ENCODE data around the gene TTLL5.

The TTLL5 gene

DNA sequence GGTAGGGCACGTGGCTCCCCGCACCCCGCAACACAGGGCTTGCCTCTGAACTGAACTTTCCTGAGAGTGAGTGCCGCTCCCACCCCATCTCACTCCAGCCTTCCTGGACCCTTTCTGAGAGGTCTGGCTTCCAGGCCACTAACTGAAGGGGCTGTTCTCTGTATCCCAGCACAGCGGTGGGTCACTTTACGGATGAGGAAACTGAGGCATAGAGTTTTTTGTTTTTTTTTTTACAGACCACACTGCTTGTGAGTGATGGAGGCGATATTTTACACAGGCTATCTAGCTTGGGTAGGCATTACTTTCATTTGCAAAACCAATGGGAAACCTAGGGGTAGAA is 321.9 kb downstream of the TTLL5 start:
- TF ChIP-seq USF1 (IDR thresholded peaks at IDR 0.05): 0 out of 2 replicates have a peak, but pooled peaks have one; percentile 12
- no peak for TF ChIP-seq CEBPB (IDR thresholded peaks at IDR 0.05)

- TF ChIP-seq CEBPB (IDR thresholded peaks at IDR 0.05) (no peak), FOXM1 (IDR thresholded peaks at IDR 0.05; ENCODE audit: borderline replicate concordance, low read depth) (no peak), MAX (IDR thresholded peaks at IDR 0.05) (no peak), TAF1 (IDR thresholded peaks at IDR 0.05; ENCODE audit: low read depth) (no peak), TEAD4 (IDR thresholded peaks at IDR 0.05) (no peak), ZBTB7A (IDR thresholded peaks at IDR 0.05; ENCODE audit: low read depth) (no peak), YY1 (IDR thresholded peaks at IDR 0.05; ENCODE audit: low read depth) (no peak), RAD21 (IDR thresholded peaks at IDR 0.05; ENCODE audit: low read depth) (no peak), REST (IDR thresholded peaks at IDR 0.05; ENCODE audit: low read depth) (no peak), TCF12 (IDR thresholded peaks at IDR 0.05; ENCODE audit: low read depth) (no peak), USF1 (IDR thresholded peaks at IDR 0.05) (no peak), EGR1 (IDR thresholded peaks at IDR 0.05) (no peak), CREB1 (IDR thresholded peaks at IDR 0.05; ENCODE audit: low read depth) (no peak), EP300 (IDR thresholded peaks at IDR 0.05; ENCODE audit: borderline replicate concordance) (no peak), NFIC (IDR thresholded peaks at IDR 0.05) (no peak)
These were observed 323.6 kb downstream of the TTLL5 start for GRCh38 chr14:75984674-75985073.

- TF ChIP-seq CREB1 (IDR thresholded peaks at IDR 0.05; ENCODE audit: low read depth): peak; percentile 68
- no peak for TF ChIP-seq ZBTB7A (IDR thresholded peaks at IDR 0.05; ENCODE audit: low read depth)
- peak; percentile 55; the same call in 1 of the 2 replicates for TF ChIP-seq MAX (IDR thresholded peaks at IDR 0.05)
- TF ChIP-seq RAD21 (IDR thresholded peaks at IDR 0.05; ENCODE audit: low read depth): no peak
- TF ChIP-seq YY1 (IDR thresholded peaks at IDR 0.05; ENCODE audit: low read depth): peak; percentile 61; the same call in 1 of the 2 replicates
- TF ChIP-seq TAF1 (IDR thresholded peaks at IDR 0.05; ENCODE audit: low read depth): peak; percentile 50; the same call in 1 of the 2 replicates
These were observed 324.8 kb downstream of the TTLL5 start, which contains the start of gene IFT43 for GRCh38 chr14:75985618-75986438. Gene IFT43, plus strand, starts transcription at chr14:75985763. Its CDS starts 24 bp downstream, at chr14:75985787.

- TF ChIP-seq REST (IDR thresholded peaks at IDR 0.05; ENCODE audit: low read depth) (no peak), NFIC (IDR thresholded peaks at IDR 0.05) (no peak), TEAD4 (IDR thresholded peaks at IDR 0.05) (no peak), YY1 (IDR thresholded peaks at IDR 0.05; ENCODE audit: low read depth) (no peak), EGR1 (IDR thresholded peaks at IDR 0.05) (no peak), USF1 (IDR thresholded peaks at IDR 0.05) (no peak), CREB1 (IDR thresholded peaks at IDR 0.05; ENCODE audit: low read depth) (no peak), CEBPB (IDR thresholded peaks at IDR 0.05) (no peak), TAF1 (IDR thresholded peaks at IDR 0.05; ENCODE audit: low read depth) (no peak), ZBTB7A (IDR thresholded peaks at IDR 0.05; ENCODE audit: low read depth) (no peak), EP300 (IDR thresholded peaks at IDR 0.05; ENCODE audit: borderline replicate concordance) (no peak), RAD21 (IDR thresholded peaks at IDR 0.05; ENCODE audit: low read depth) (no peak), TCF12 (IDR thresholded peaks at IDR 0.05; ENCODE audit: low read depth) (no peak), FOXM1 (IDR thresholded peaks at IDR 0.05; ENCODE audit: borderline replicate concordance, low read depth) (no peak), MAX (IDR thresholded peaks at IDR 0.05) (no peak)
These were observed 325.4 kb downstream of the TTLL5 start for GRCh38 chr14:75986439-75986765.

DNA sequence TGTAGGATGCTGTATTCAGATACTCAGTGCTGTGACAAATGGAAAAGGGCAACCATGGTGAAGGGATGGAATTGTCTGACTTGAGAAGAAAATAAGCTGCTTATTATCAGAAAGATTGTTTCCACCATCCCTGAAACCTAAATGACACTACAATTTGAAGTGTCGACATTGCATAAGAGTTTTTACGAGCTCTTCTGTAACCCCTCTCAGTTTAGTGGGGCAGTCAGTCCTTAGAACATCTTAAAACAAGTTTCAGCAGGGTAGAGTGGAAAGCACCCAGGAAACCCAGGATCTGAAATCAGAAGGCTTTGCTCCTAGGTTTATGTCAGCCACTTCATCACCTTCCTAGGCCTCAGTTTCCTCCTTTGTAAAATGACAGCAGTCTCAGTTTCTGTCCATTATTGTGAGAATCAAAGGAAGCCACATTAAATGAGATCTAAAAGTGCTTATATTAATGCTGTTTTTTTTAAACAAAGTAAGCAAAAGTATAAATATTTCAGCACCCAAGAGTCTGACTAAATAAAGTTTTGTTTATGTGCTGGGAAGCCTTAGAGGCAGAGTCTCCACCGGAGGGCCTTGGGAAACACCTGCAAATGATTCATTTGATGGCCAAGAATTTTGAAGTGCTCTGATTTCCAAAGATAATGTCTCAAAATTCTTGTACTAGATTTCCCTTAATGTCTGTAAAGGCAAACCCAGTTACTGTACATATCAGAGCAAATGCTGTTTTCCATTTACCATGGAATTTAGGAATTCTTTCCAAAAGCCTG is 326.3 kb downstream of the TTLL5 start:
- TF ChIP-seq FOXM1 (IDR thresholded peaks at IDR 0.05; ENCODE audit: borderline replicate concordance, low read depth): no peak
- TF ChIP-seq TAF1 (IDR thresholded peaks at IDR 0.05; ENCODE audit: low read depth): no peak
- TF ChIP-seq TEAD4 (IDR thresholded peaks at IDR 0.05): no peak
- TF ChIP-seq YY1 (IDR thresholded peaks at IDR 0.05; ENCODE audit: low read depth): no peak
- no peak for TF ChIP-seq TCF12 (IDR thresholded peaks at IDR 0.05; ENCODE audit: low read depth)
- no peak for TF ChIP-seq CREB1 (IDR thresholded peaks at IDR 0.05; ENCODE audit: low read depth)
- TF ChIP-seq RAD21 (IDR thresholded peaks at IDR 0.05; ENCODE audit: low read depth): no peak
- TF ChIP-seq EP300 (IDR thresholded peaks at IDR 0.05; ENCODE audit: borderline replicate concordance): no peak
- no peak for TF ChIP-seq NFIC (IDR thresholded peaks at IDR 0.05)
- no peak for TF ChIP-seq EGR1 (IDR thresholded peaks at IDR 0.05)
- no peak for TF ChIP-seq ZBTB7A (IDR thresholded peaks at IDR 0.05; ENCODE audit: low read depth)
- TF ChIP-seq REST (IDR thresholded peaks at IDR 0.05; ENCODE audit: low read depth): no peak
- no peak for TF ChIP-seq MAX (IDR thresholded peaks at IDR 0.05)
- no peak for TF ChIP-seq USF1 (IDR thresholded peaks at IDR 0.05)
- no peak for TF ChIP-seq CEBPB (IDR thresholded peaks at IDR 0.05)
